KBM-7 (cell line): ENCODE results near the gene HNRNPUL2.
"Not testable (repeated sequence)": the region's sequence is repeated elsewhere in the genome, so short reads cannot be mapped to it uniquely, and the experiment has no call there.

ENCODE experiments used
- DNase-seq: peaks from one replicate; pipeline ENCODE4 v3.0.0-alpha.2; 2015
- in situ Hi-C: fragments of 300-500 bp; cut with MboI; formaldehyde crosslinking; loops from 2 replicates; pipeline ENCODE4 v1.14.3; 2020; ENCODE audit warnings: low sequenced_read_pairs, low pct_unique_long_range_greater_than_20kb, mixed read lengths

The HNRNPUL2 gene

GRCh38 chr11:62727165-62727871, at the start of gene HNRNPUL2:
HNRNPUL2 (minus strand) TSS chr11:62727457; CDS start chr11:62727156, 301 bp downstream.
- DNase-seq: peak; percentile 99
- in situ Hi-C loops: no loop called here

GRCh38 chr11:62775646-62776045, 48.4 kb upstream of the HNRNPUL2 start:
- no peak for DNase-seq
- in situ Hi-C loops: no loop called here

GRCh38 chr11:62774407-62774806, 47.1 kb upstream of the HNRNPUL2 start:
- in situ Hi-C loops: no loop called here
- DNase-seq: no peak

- peak; percentile 96 for DNase-seq
- in situ Hi-C loops: no loop called here
Observed at GRCh38 chr11:62771144-62772021, 44.1 kb upstream of the HNRNPUL2 start, which contains the start of gene TAF6L. TAF6L (plus strand) TSS chr11:62771396; CDS start chr11:62775784, 4,388 bp downstream.

- no peak for DNase-seq
- in situ Hi-C loops: no loop called here
Observed at GRCh38 chr11:62770778-62771143, 43.5 kb upstream of the HNRNPUL2 start.

GRCh38 chr11:62760867-62761227, 33.6 kb upstream of the HNRNPUL2 start:
- in situ Hi-C loops, DNase-seq: not testable (repeated sequence)

GRCh38 chr11:62757846-62758788, 30.9 kb upstream of the HNRNPUL2 start:
- in situ Hi-C loops: no loop called here
- no peak for DNase-seq

- in situ Hi-C loops: no loop called here
- no peak for DNase-seq
Observed at GRCh38 chr11:62755086-62755615, 27.9 kb upstream of the HNRNPUL2 start.

- in situ Hi-C loops: no loop called here
- peak; percentile 100 for DNase-seq
Observed at GRCh38 chr11:62753736-62754603, 26.7 kb upstream of the HNRNPUL2 start, which contains the start of gene ZBTB3. ZBTB3 (minus strand) TSS chr11:62754160; CDS start chr11:62753664, 496 bp downstream.

GRCh38 chr11:62752994-62753735, 25.9 kb upstream of the HNRNPUL2 start:
- in situ Hi-C loops: no loop called here
- no peak for DNase-seq

GRCh38 chr11:62752177-62752785, 25.0 kb upstream of the HNRNPUL2 start:
- DNase-seq: no peak
- in situ Hi-C loops: no loop called here

- DNase-seq, in situ Hi-C loops: not testable (repeated sequence)
Observed at GRCh38 chr11:62749931-62750330, 22.7 kb upstream of the HNRNPUL2 start.

GRCh38 chr11:62747475-62748160, 20.4 kb upstream of the HNRNPUL2 start:
- in situ Hi-C loops: no loop called here
- DNase-seq: no peak

- DNase-seq: no peak
- in situ Hi-C loops: no loop called here
Observed at GRCh38 chr11:62737196-62737595, 9.9 kb upstream of the HNRNPUL2 start.

- in situ Hi-C loops: no loop called here
- DNase-seq: peak; percentile 77
Observed at GRCh38 chr11:62732830-62733229, 5.6 kb upstream of the HNRNPUL2 start.

GRCh38 chr11:62730076-62730475, 2.8 kb upstream of the HNRNPUL2 start:
- in situ Hi-C loops, DNase-seq: not testable (repeated sequence)
